Measurements from ENCODE around the gene SMG6.

SMG6 gene

GRCh38 chr17:2087597-2088211 lies 215.9 kb downstream of the SMG6 start:
- H3K36me3 Mint-ChIP-seq (ENCODE audit: low read depth) = peaks cover 21% of the 10 kb centered on the region
- peaks cover 78% of the 10 kb centered on the region for H3K4me1 Mint-ChIP-seq
- no peak overlapping the region for H3K4me3 Mint-ChIP-seq
- TF ChIP-seq CTCF (IDR thresholded peaks at IDR 0.05) = no peak
- no peaks in the 10 kb centered on the region for H3K9me3 Mint-ChIP-seq
- H3K27me3 Mint-ChIP-seq (ENCODE audit: low read depth, poor library complexity) = peaks cover 3% of the 10 kb centered on the region
- peak; percentile 34 for DNase-seq
- peak overlapping the region; percentile 44 for H3K27ac Mint-ChIP-seq

- DNase-seq = no peak
- Mint-ChIP-seq H3K27me3 (ENCODE audit: low read depth, poor library complexity) (peaks cover 3% of the 10 kb centered on the region), H3K4me3 (no peak overlapping the region), H3K36me3 (ENCODE audit: low read depth) (peaks cover 21% of the 10 kb centered on the region), H3K9me3 (no peaks in the 10 kb centered on the region), H3K4me1 (peaks cover 76% of the 10 kb centered on the region), H3K27ac (no peak overlapping the region)
- TF ChIP-seq CTCF (IDR thresholded peaks at IDR 0.05) = no peak
Measured at GRCh38 chr17:2086306-2086705, 217.3 kb downstream of the SMG6 start.

GRCh38 chr17:2085648-2085949 lies 218.0 kb downstream of the SMG6 start:
- no peak for DNase-seq
- H3K27me3 Mint-ChIP-seq (ENCODE audit: low read depth, poor library complexity) = no peaks in the 10 kb centered on the region
- H3K36me3 Mint-ChIP-seq (ENCODE audit: low read depth) = peaks cover 22% of the 10 kb centered on the region
- H3K9me3 Mint-ChIP-seq = no peaks in the 10 kb centered on the region
- peak overlapping the region; percentile 7 for H3K4me3 Mint-ChIP-seq
- peak overlapping the region; percentile 66 for H3K27ac Mint-ChIP-seq
- H3K4me1 Mint-ChIP-seq = peaks cover 69% of the 10 kb centered on the region
- TF ChIP-seq CTCF (IDR thresholded peaks at IDR 0.05) = no peak

- no peak for DNase-seq
- H3K27ac Mint-ChIP-seq = peak overlapping the region; percentile 96
- H3K9me3 Mint-ChIP-seq = no peaks in the 10 kb centered on the region
- H3K36me3 Mint-ChIP-seq (ENCODE audit: low read depth) = peaks cover 26% of the 10 kb centered on the region
- H3K4me3 Mint-ChIP-seq = no peak overlapping the region
- no peaks in the 10 kb centered on the region for H3K27me3 Mint-ChIP-seq (ENCODE audit: low read depth, poor library complexity)
- TF ChIP-seq CTCF (IDR thresholded peaks at IDR 0.05) = no peak
- peaks cover 63% of the 10 kb centered on the region for H3K4me1 Mint-ChIP-seq
Measured at GRCh38 chr17:2084766-2085647, 218.6 kb downstream of the SMG6 start.

- Mint-ChIP-seq H3K4me3 (no peak overlapping the region), H3K4me1 (peaks cover 55% of the 10 kb centered on the region), H3K27ac (peak overlapping the region; percentile 96), H3K36me3 (ENCODE audit: low read depth) (peaks cover 34% of the 10 kb centered on the region), H3K27me3 (ENCODE audit: low read depth, poor library complexity) (no peaks in the 10 kb centered on the region), H3K9me3 (no peaks in the 10 kb centered on the region)
- no peak for DNase-seq
- no peak for TF ChIP-seq CTCF (IDR thresholded peaks at IDR 0.05)
Measured at GRCh38 chr17:2084036-2084765, 219.4 kb downstream of the SMG6 start.

Data from nephron progenitor cell (in vitro differentiated cells).